Measurements from ENCODE around the gene RAB10. TPM values are rescaled to one million over a fixed set of nuclear protein-coding genes. Genes with fewer than 3 reads are reported as not detected.

The RAB10 gene
- polyA plus RNA-seq, 1 donor from 2014 or later = 169 TPM

DNA sequence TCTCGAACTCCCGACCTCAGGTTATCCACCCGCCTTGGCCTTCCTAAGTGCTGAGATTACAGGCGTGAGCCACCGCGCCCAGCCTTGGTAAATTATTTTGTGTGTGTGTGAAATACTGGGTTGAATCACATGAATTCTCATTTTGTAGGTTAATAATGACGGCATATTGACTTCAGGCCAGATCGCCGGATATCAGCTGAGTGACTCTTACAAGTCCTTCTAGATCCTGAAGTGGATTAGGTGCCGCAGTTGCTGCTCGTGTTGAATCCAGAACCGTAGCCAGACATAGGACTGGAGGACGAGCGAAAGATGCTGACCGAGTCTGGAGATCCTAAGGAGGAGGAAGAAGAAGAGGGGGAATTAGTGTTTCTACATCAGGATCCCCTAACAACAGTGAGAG is 39.4 kb upstream of the RAB10 start:
- H3K27me3 ChIP-seq (ENCODE audit: insufficient read depth, low read depth, low read length) = no peaks in the 10 kb centered on the region
- no peak overlapping the region for H2AFZ ChIP-seq (ENCODE audit: low read depth, low read length)
- H3K36me3 ChIP-seq (ENCODE audit: insufficient read depth, low read length) = no peaks in the 10 kb centered on the region
- TF ChIP-seq EZH2 (IDR thresholded peaks at IDR 0.05; ENCODE audit: borderline replicate concordance, insufficient read depth, low read length, poor library complexity, severe bottlenecking) (no peak), SMC3 (conservative IDR thresholded peaks at IDR 0.05; ENCODE audit: poor library complexity) (no peak), MXI1 (conservative IDR thresholded peaks at IDR 0.05; ENCODE audit: poor library complexity, severe bottlenecking) (no peak), REST (IDR thresholded peaks at IDR 0.05; ENCODE audit: borderline replicate concordance) (no peak), EP300 (conservative IDR thresholded peaks at IDR 0.05; ENCODE audit: poor library complexity, severe bottlenecking) (no peak)
- TF ChIP-seq, protein P1, sequence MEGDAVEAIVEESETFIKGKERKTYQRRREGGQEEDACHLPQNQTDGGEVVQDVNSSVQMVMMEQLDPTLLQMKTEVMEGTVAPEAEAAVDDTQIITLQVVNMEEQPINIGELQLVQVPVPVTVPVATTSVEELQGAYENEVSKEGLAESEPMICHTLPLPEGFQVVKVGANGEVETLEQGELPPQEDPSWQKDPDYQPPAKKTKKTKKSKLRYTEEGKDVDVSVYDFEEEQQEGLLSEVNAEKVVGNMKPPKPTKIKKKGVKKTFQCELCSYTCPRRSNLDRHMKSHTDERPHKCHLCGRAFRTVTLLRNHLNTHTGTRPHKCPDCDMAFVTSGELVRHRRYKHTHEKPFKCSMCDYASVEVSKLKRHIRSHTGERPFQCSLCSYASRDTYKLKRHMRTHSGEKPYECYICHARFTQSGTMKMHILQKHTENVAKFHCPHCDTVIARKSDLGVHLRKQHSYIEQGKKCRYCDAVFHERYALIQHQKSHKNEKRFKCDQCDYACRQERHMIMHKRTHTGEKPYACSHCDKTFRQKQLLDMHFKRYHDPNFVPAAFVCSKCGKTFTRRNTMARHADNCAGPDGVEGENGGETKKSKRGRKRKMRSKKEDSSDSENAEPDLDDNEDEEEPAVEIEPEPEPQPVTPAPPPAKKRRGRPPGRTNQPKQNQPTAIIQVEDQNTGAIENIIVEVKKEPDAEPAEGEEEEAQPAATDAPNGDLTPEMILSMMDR (IDR thresholded peaks at IDR 0.05; ENCODE audit: poor library complexity, severe bottlenecking) = no peak
- no peak overlapping the region for H3K4me3 ChIP-seq (ENCODE audit: low read length)
- no peak overlapping the region for H3K4me2 ChIP-seq (ENCODE audit: low read length)
- H3K79me2 ChIP-seq (replicated peaks; ENCODE audit: insufficient read depth, low read length) = no peaks in the 10 kb centered on the region
- no peaks in the 10 kb centered on the region for H3K9me2 ChIP-seq (ENCODE audit: insufficient read depth, low read length)
- H3K9ac ChIP-seq (ENCODE audit: low read length) = no peak overlapping the region
- H3K9me3 ChIP-seq (ENCODE audit: low read length) = no peaks in the 10 kb centered on the region
- H3K27ac ChIP-seq (ENCODE audit: low read length) = no peak overlapping the region
- no peaks in the 10 kb centered on the region for H4K20me1 ChIP-seq (ENCODE audit: insufficient read depth)
- no peaks in the 10 kb centered on the region for H3F3A ChIP-seq (ENCODE audit: insufficient read depth, low read length, poor library complexity, severe bottlenecking)

- H3K36me3 ChIP-seq (ENCODE audit: insufficient read depth, low read length) = no peaks in the 10 kb centered on the region
Measured at GRCh38 chr2:25996844-25997243, 37.0 kb upstream of the RAB10 start.

More at GRCh38 chr2:25996844-25997243, 37.0 kb upstream of the RAB10 start:
- Histone ChIP-seq H3K4me2 (ENCODE audit: low read length) (no peak overlapping the region), H3K9me3 (ENCODE audit: low read length) (no peaks in the 10 kb centered on the region), H3K9ac (ENCODE audit: low read length) (no peak overlapping the region), H3K27ac (ENCODE audit: low read length) (no peak overlapping the region), H3K9me2 (ENCODE audit: insufficient read depth, low read length) (no peaks in the 10 kb centered on the region), H3K27me3 (ENCODE audit: insufficient read depth, low read depth, low read length) (no peaks in the 10 kb centered on the region), H4K20me1 (ENCODE audit: insufficient read depth) (no peaks in the 10 kb centered on the region), H3K79me2 (replicated peaks; ENCODE audit: insufficient read depth, low read length) (no peaks in the 10 kb centered on the region), H3F3A (ENCODE audit: insufficient read depth, low read length, poor library complexity, severe bottlenecking) (no peaks in the 10 kb centered on the region), H2AFZ (ENCODE audit: low read depth, low read length) (no peak overlapping the region), H3K4me3 (ENCODE audit: low read length) (no peak overlapping the region)
- TF ChIP-seq TAF1 (IDR thresholded peaks at IDR 0.05; ENCODE audit: low read depth) (no peak), EZH2 (IDR thresholded peaks at IDR 0.05; ENCODE audit: borderline replicate concordance, insufficient read depth, low read length, poor library complexity, severe bottlenecking) (no peak), SMC3 (conservative IDR thresholded peaks at IDR 0.05; ENCODE audit: poor library complexity) (no peak), POLR2AphosphoS5 (IDR thresholded peaks at IDR 0.05) (no peak), MXI1 (conservative IDR thresholded peaks at IDR 0.05; ENCODE audit: poor library complexity, severe bottlenecking) (no peak), REST (IDR thresholded peaks at IDR 0.05; ENCODE audit: borderline replicate concordance) (no peak), RAD21 (conservative IDR thresholded peaks at IDR 0.05) (no peak), EP300 (conservative IDR thresholded peaks at IDR 0.05; ENCODE audit: poor library complexity, severe bottlenecking) (no peak)
- TF ChIP-seq, protein P1 (IDR thresholded peaks at IDR 0.05; ENCODE audit: poor library complexity, severe bottlenecking) = no peak
